Stomach (tissue), 4 donors: ENCODE measurements around the gene GAD1.

Experiments used
- CTCF ChIP-seq, 7 experiments: fragments of 450-650 bp in 4 of 7; fragments of 200-600 bp in 3 of 7; sonication (generic) in 3 of 7; IDR thresholded peaks; one replicate each; pipeline ENCODE4 v1.5.1; 2016 to 2019; ENCODE audit warnings: antibody characterized with exemption in 7 of 7, control low read depth in 2 of 7, mild to moderate bottlenecking in 1 of 7
- EP300 ChIP-seq: sonication (generic); formaldehyde crosslinking; IDR thresholded peaks from one replicate; pipeline ENCODE4 v1.6.1; 2017; ENCODE audit warnings: antibody characterized with exemption
- POLR2A ChIP-seq, 4 donors: fragments of 450-650 bp; IDR thresholded peaks; one replicate each; pipeline ENCODE4 v1.6.1; 2016; ENCODE audit warnings: antibody characterized with exemption in 4 of 4, control low read depth in 2 of 4, mild to moderate bottlenecking in 1 of 4, moderate library complexity in 1 of 4

GRCh38 chr2:170845343-170845742, 28.7 kb downstream of the GAD1 start:
- TF ChIP-seq CTCF (IDR thresholded peaks at IDR 0.05) (no peak), POLR2A (IDR thresholded peaks at IDR 0.05) (no peak), EP300 (no peak)
